IMR-90 (cell line): ENCODE data around the gene OR13G1. TPM values are rescaled to one million over a fixed set of nuclear protein-coding genes. Genes with fewer than 3 reads are reported as not detected.

Experiments
- ATAC-seq: fragments of 200-7000 bp; cut with Tn5 transposase; 2 replicates; pipeline ENCODE4 v1.9.1; 2020; ENCODE audit warnings: low read depth, mild to moderate bottlenecking, moderate library complexity
- BruUV-seq: library from RNA; stranded (reverse); fragments of 400-500 nt; replicated peaks from 2 replicates; lab custom pipeline; 2021; lab: Mats Ljungman, UMichigan
- CTCF ChIA-PET: fragments of 300-600 bp; formaldehyde crosslinking; extraction: SDS; loops from one replicate; lab custom pipeline; 2021; ENCODE audit warnings: antibody characterized with exemption; lab: Yijun Ruan, JAX
- POLR2A ChIA-PET: fragments of 300-600 bp; sonication (Branson Sonifier 250); formaldehyde crosslinking; loops from one replicate; lab custom pipeline; 2022; ENCODE audit warnings: antibody characterized with exemption; ENCODE audit not compliant: unreplicated experiment; lab: Charles Lee
- DNase-seq: peaks from one replicate; pipeline ENCODE4 v3.0.0; 2013
- H2AFZ ChIP-seq: replicated peaks from 2 replicates; pipeline ENCODE3; 2013; ENCODE audit warnings: low read length, mild to moderate bottlenecking; ENCODE audit not compliant: poor library complexity
- H2AK5ac ChIP-seq: 2 replicates; pipeline ENCODE4 v1.6.1; 2013; ENCODE audit warnings: low read depth, low read length, inconsistent platforms
- H2AK9ac ChIP-seq: replicated peaks from 2 replicates; pipeline ENCODE3; 2013; ENCODE audit warnings: mild to moderate bottlenecking, low read depth, low read length, moderate library complexity; ENCODE audit not compliant: poor library complexity
- H2BK120ac ChIP-seq: 2 replicates; pipeline ENCODE4 v1.6.1; 2013; ENCODE audit warnings: low read depth, low read length, inconsistent platforms
- H2BK15ac ChIP-seq: 3 replicates; pipeline ENCODE4 v1.6.1; 2013; ENCODE audit warnings: low read depth, low read length, inconsistent platforms
- H2BK20ac ChIP-seq: 2 replicates; pipeline ENCODE4 v1.6.1; 2013; ENCODE audit warnings: low read depth, mild to moderate bottlenecking, inconsistent platforms, low read length, moderate library complexity
- H2BK5ac ChIP-seq: 2 replicates; pipeline ENCODE4 v1.6.1; 2013; ENCODE audit warnings: mild to moderate bottlenecking, low read depth, low read length, inconsistent platforms; ENCODE audit not compliant: poor library complexity, severe bottlenecking
- H3K14ac ChIP-seq: replicated peaks from 2 replicates; pipeline ENCODE4 v1.6.1; 2013; ENCODE audit warnings: low read depth, low read length, inconsistent platforms
- H3K18ac ChIP-seq: 2 replicates; pipeline ENCODE4 v1.6.1; 2013; ENCODE audit warnings: low read depth, low read length, control low read depth
- H3K23ac ChIP-seq: 2 replicates; pipeline ENCODE4 v1.6.1; 2013; ENCODE audit warnings: low read depth, low read length, inconsistent platforms
- H3K27ac ChIP-seq: 2 replicates; pipeline ENCODE4 v1.5.1; 2013; ENCODE audit warnings: mild to moderate bottlenecking, control low read depth, low read length; ENCODE audit not compliant: insufficient read depth
- H3K27me3 ChIP-seq: 2 replicates; pipeline ENCODE4 v1.6.1; 2013; ENCODE audit warnings: low read length; ENCODE audit not compliant: control insufficient read depth, insufficient read depth
- H3K36me3 ChIP-seq: 2 replicates; pipeline ENCODE4 v1.6.1; 2013; ENCODE audit warnings: low read length, mixed read lengths; ENCODE audit not compliant: control insufficient read depth, insufficient read depth
- H3K4ac ChIP-seq: 2 replicates; pipeline ENCODE4 v1.6.1; 2013; ENCODE audit warnings: low read depth, low read length, inconsistent platforms
- H3K4me1 ChIP-seq: 2 replicates; pipeline ENCODE4 v1.6.1; 2013; ENCODE audit warnings: low read length, mixed read lengths; ENCODE audit not compliant: control insufficient read depth, insufficient read depth
- H3K4me2 ChIP-seq: 2 replicates; pipeline ENCODE4 v1.6.1; 2013; ENCODE audit warnings: low read depth, mild to moderate bottlenecking, control low read depth, low read length, moderate library complexity
- H3K4me3 ChIP-seq: 2 replicates; pipeline ENCODE4 v1.5.1; 2013; ENCODE audit warnings: low read depth, mild to moderate bottlenecking, control low read depth, low read length, moderate library complexity; ENCODE audit not compliant: insufficient read depth
- H3K56ac ChIP-seq: 2 replicates; pipeline ENCODE4 v1.6.1; 2013; ENCODE audit warnings: low read length, inconsistent platforms; ENCODE audit not compliant: insufficient read depth; ENCODE audit errors: extremely low read depth
- H3K79me1 ChIP-seq, 2 experiments: 2 replicates each; pipeline ENCODE4 v1.6.1; 2013; ENCODE audit warnings: low read length in 2 of 2, inconsistent platforms in 1 of 2, low read depth in 1 of 2
- H3K9ac ChIP-seq: 2 replicates; pipeline ENCODE4 v1.6.1; 2013; ENCODE audit warnings: low read depth, low read length, control low read depth
- H3K9me1 ChIP-seq: 2 replicates; pipeline ENCODE4 v1.6.1; 2013; ENCODE audit warnings: low read length, inconsistent platforms; ENCODE audit not compliant: insufficient read depth
- H3K9me3 ChIP-seq: 2 replicates; pipeline ENCODE4 v1.6.1; 2013; ENCODE audit warnings: low read length; ENCODE audit not compliant: control insufficient read depth, insufficient read depth
- H4K20me1 ChIP-seq: 2 replicates; pipeline ENCODE4 v1.6.1; 2013; ENCODE audit warnings: low read length, inconsistent platforms; ENCODE audit not compliant: insufficient read depth
- H4K5ac ChIP-seq: 2 replicates; pipeline ENCODE4 v1.6.1; 2013; ENCODE audit warnings: mild to moderate bottlenecking, low read depth, low read length, control low read depth
- H4K8ac ChIP-seq, 2 experiments: 2 replicates each; pipeline ENCODE4 v1.6.1; 2013; ENCODE audit warnings: low read depth in 2 of 2, low read length in 2 of 2, control low read depth in 1 of 2, inconsistent platforms in 1 of 2
- H4K91ac ChIP-seq: 2 replicates; pipeline ENCODE4 v1.6.1; 2013; ENCODE audit warnings: low read depth, low read length, inconsistent platforms; ENCODE audit not compliant: insufficient read depth
- BHLHE40 ChIP-seq: fragments of 150-350 bp; IDR thresholded peaks from 2 replicates; pipeline ENCODE4 v1.6.1; 2016; ENCODE audit warnings: mild to moderate bottlenecking, low read depth, low read length
- CTCF ChIP-seq: conservative IDR thresholded peaks from 2 replicates; pipeline ENCODE4 v1.5.1; 2012; ENCODE audit warnings: mild to moderate bottlenecking, low read depth, low read length, improper control_type of control experiment
- FOS ChIP-seq: fragments of 150-350 bp; IDR thresholded peaks from 2 replicates; pipeline ENCODE4 v1.6.1; 2016; ENCODE audit warnings: low read depth, low read length
- MAFK ChIP-seq: IDR thresholded peaks from 2 replicates; pipeline ENCODE4 v1.6.1; 2012; ENCODE audit warnings: low read depth, low read length, improper control_type of control experiment
- MAZ ChIP-seq: IDR thresholded peaks from 2 replicates; pipeline ENCODE4 v1.6.1; 2012; ENCODE audit warnings: low read depth, mild to moderate bottlenecking, low read length, improper control_type of control experiment, moderate library complexity, borderline replicate concordance
- MXI1 ChIP-seq: IDR thresholded peaks from 2 replicates; pipeline ENCODE4 v1.6.1; 2012; ENCODE audit warnings: low read depth, mild to moderate bottlenecking, low read length, moderate library complexity, borderline replicate concordance
- NFE2L2 ChIP-seq: fragments of 150-350 bp; IDR thresholded peaks from 2 replicates; pipeline ENCODE4 v1.6.1; 2016; ENCODE audit warnings: low read depth, mild to moderate bottlenecking, low read length
- RCOR1 ChIP-seq: IDR thresholded peaks from 2 replicates; pipeline ENCODE4 v1.6.1; 2012; ENCODE audit warnings: mild to moderate bottlenecking, low read length, improper control_type of control experiment; ENCODE audit not compliant: insufficient replicate concordance
- RFX5 ChIP-seq: IDR thresholded peaks from 2 replicates; pipeline ENCODE4 v1.8.0; 2012; ENCODE audit warnings: low read depth, mild to moderate bottlenecking, low read length, moderate library complexity
- SMC3 ChIP-seq: fragments of 150-350 bp; IDR thresholded peaks from 2 replicates; pipeline ENCODE4 v1.6.1; 2016; ENCODE audit warnings: low read depth, mild to moderate bottlenecking, antibody characterized with exemption, low read length, moderate library complexity
- WGBS, 2 experiments: methylation state at CpG; one replicate each; pipeline versions ENCODE4 v1.1.5 to v1.1.7; 2013; ENCODE audit warnings: missing lambda C conversion rate in 2 of 2; ENCODE audit not compliant: insufficient read length in 1 of 2; ENCODE audit errors: extremely low coverage in 2 of 2; 5-methylcytosine and 5-hydroxymethylcytosine counted together
- dilution Hi-C: fragments of 300-500 bp; cut with HindIII; formaldehyde crosslinking; loops from one replicate; pipeline ENCODE4 v1.14.3; 2018; ENCODE audit warnings: low sequenced_read_pairs; ENCODE audit not compliant: unreplicated experiment
- in situ Hi-C: fragments of 300-500 bp; cut with MboI; formaldehyde crosslinking; loops from 3 replicates; pipeline ENCODE4 v1.14.3; 2019; ENCODE audit warnings: low sequenced_read_pairs, inconsistent platforms, mixed read lengths
- intact Hi-C: fragments of 100-400 bp; cut with micrococcal nuclease; formaldehyde crosslinking; loops from 2 replicates; pipeline ENCODE4 v1.10.0; 2022
- polyA plus RNA-seq, 3 experiments: library from polyadenylated mRNA; depleted of rRNA; stranded (reverse); fragments of >200 nt; gene quantifications; 2 replicates each; pipeline ENCODE4 v1.2.3, GENCODE V29; 2012; ENCODE audit warnings: low replicate concordance in 1 of 3
- total RNA-seq: library from RNA; depleted of rRNA; stranded (reverse); fragments of >200 nt; gene quantifications from 2 replicates; pipeline ENCODE4 v1.2.3, GENCODE V29; 2012
- TF ChIP-seq, protein P1 (sequence below): fragments of 150-350 bp; IDR thresholded peaks from 2 replicates; pipeline ENCODE4 v1.6.1; 2016; ENCODE audit warnings: low read depth, mild to moderate bottlenecking, low read length, moderate library complexity, borderline replicate concordance

Gene OR13G1
- total and polyA plus RNA-seq, 2 of the 4 experiments (the other 2 are of a cell fraction): not detected

DNA sequence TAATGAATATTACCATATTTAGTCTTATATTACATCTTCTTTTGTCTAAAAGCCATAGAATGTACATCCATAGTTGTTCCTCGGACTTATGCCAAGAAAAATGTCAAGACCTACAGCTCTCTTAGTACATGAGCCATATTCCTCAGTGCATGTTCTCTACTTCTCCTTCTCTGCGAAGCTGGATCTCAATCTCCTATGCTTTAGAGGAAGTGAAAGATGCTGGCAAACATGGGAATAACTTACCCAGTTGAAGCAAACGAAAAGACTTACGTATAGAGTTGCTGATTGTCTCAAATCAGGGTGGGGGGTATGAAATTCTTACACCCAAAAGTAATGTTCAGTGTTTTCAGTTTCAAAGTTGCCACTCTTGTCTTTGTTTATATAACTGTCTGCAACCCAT lies 32.7 kb downstream of the OR13G1 start:
- Histone ChIP-seq H2AK9ac (no peak overlapping the region), H3K4ac (no peak overlapping the region), H3K27me3 (no peaks in the 10 kb centered on the region), H3K9me1 (no peaks in the 10 kb centered on the region), H3K14ac (no peak overlapping the region), H2AK5ac (no peak overlapping the region), H4K8ac (no peak overlapping the region), H3K9ac (no peak overlapping the region), H4K20me1 (no peaks in the 10 kb centered on the region), H2BK120ac (no peak overlapping the region), H2BK5ac (no peak overlapping the region), H3K56ac (no peak overlapping the region), H3K4me1 (no peaks in the 10 kb centered on the region), H3K23ac (no peak overlapping the region), H3K36me3 (no peaks in the 10 kb centered on the region), H3K18ac (no peak overlapping the region), H3K79me1 (no peaks in the 10 kb centered on the region), H4K5ac (no peak overlapping the region), H2BK15ac (no peak overlapping the region), H4K91ac (no peak overlapping the region), H2AFZ (no peak overlapping the region), H3K4me2 (no peak overlapping the region), H3K9me3 (peaks cover 7% of the 10 kb centered on the region), H3K4me3 (no peak overlapping the region), H3K27ac (no peak overlapping the region), H2BK20ac (no peak overlapping the region)
- no peak for DNase-seq
- BruUV-seq: no TSS peak
- in situ Hi-C loops: no loop called here
- WGBS, 2 experiments: no CpG with 5 or more reads among the region's 4 CpGs
- intact Hi-C loops: no loop called here
- CTCF ChIA-PET: no interaction called here
- ATAC-seq: no peak
- TF ChIP-seq NFE2L2 (no peak), RCOR1 (no peak), FOS (no peak), MAZ (no peak), RFX5 (no peak), CTCF (no peak), SMC3 (no peak), MAFK (no peak), BHLHE40 (no peak), MXI1 (no peak)
- TF ChIP-seq, protein P1, sequence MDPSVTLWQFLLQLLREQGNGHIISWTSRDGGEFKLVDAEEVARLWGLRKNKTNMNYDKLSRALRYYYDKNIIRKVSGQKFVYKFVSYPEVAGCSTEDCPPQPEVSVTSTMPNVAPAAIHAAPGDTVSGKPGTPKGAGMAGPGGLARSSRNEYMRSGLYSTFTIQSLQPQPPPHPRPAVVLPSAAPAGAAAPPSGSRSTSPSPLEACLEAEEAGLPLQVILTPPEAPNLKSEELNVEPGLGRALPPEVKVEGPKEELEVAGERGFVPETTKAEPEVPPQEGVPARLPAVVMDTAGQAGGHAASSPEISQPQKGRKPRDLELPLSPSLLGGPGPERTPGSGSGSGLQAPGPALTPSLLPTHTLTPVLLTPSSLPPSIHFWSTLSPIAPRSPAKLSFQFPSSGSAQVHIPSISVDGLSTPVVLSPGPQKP: no peak
- POLR2A ChIA-PET: no interaction called here
- dilution Hi-C loops: no loop called here
